ENCODE measurements around the gene LGALS3BP. TPM values are rescaled to one million over a fixed set of nuclear protein-coding genes. Genes with fewer than 3 reads are reported as not detected.

Gene LGALS3BP
- total and polyA plus RNA-seq, 2 of the 13 experiments (the other 11 are each of a cell fraction or from before 2014, with no cell fraction given), result 137 to 332 TPM

DNA sequence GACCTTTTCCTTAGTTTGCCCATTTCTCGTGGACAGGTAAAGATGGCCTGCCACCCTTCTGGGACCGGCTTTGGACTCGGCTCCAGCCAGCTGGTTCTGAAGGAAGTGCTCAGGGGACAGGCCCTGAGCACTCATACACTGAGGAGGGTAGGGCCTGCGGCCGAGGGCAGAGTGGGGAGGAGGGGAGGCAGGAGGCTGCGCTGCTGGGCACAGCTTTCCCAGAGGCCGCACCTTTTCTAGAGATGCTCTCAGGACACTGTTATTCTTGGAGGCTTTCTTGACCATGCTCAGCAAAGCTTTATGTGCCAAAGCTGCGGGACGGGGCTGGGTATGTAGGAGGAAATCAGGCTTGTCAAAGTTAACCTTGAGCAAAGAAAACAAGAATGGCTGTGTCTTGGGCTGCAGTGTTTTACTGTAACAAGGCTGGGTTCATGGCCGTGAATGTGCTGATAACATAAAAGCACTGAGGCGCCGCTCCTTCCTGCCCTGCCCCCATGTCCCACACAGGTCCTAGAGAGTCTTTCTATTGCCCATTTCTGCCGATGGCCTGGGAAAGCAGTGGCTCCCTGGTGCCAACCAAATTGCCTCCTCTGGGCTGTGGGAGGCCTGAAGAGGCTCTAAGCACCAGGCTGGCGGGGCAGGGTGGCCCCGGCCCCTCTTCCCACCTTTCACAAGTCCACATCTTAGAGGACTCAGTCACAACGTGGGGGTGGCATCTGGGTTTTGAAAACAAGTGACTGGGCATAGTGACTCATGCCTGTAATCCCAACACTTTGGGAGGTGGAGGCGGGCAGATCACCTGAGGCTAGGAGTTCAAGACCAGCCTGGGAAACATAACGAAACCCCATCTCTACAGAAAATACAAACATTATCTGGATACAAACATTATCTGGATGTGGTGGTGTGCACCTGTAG lies 32.2 kb downstream of the LGALS3BP start (continued):
- TF ChIP-seq HOXA7 (CRISPR knock-in tag; IDR thresholded peaks at IDR 0.05) (no peak), HNRNPUL1 (IDR thresholded peaks at IDR 0.05; ENCODE audit: low read depth, low read length) (no peak), ZNF337 (CRISPR knock-in tag; IDR thresholded peaks at IDR 0.05; ENCODE audit: borderline replicate concordance, low read depth) (no peak), MEIS1 (CRISPR knock-in tag; IDR thresholded peaks at IDR 0.05; ENCODE audit: borderline replicate concordance) (no peak), KLF12 (CRISPR knock-in tag; IDR thresholded peaks at IDR 0.05; ENCODE audit: borderline replicate concordance) (no peak), BCL6 (CRISPR knock-in tag; IDR thresholded peaks at IDR 0.05) (peak; percentile 91), ZNF460 (CRISPR knock-in tag; IDR thresholded peaks at IDR 0.05; ENCODE audit: borderline replicate concordance) (no peak), ZNF674 (CRISPR knock-in tag; IDR thresholded peaks at IDR 0.05; ENCODE audit: low read depth) (no peak), ZNF354B (CRISPR knock-in tag; IDR thresholded peaks at IDR 0.05) (no peak), PHF8 (CRISPR knock-in tag; IDR thresholded peaks at IDR 0.05) (no peak), JDP2 (CRISPR knock-in tag; IDR thresholded peaks at IDR 0.05; ENCODE audit: borderline replicate concordance) (no peak), NFE2L2 (IDR thresholded peaks at IDR 0.05; ENCODE audit: low read length) (no peak), ZFP82 (CRISPR knock-in tag; IDR thresholded peaks at IDR 0.05; ENCODE audit: borderline replicate concordance) (no peak), ERF (CRISPR knock-in tag; IDR thresholded peaks at IDR 0.05) (no peak; the same call in 1 of the 2 replicates), DPF2 (CRISPR knock-in tag; IDR thresholded peaks at IDR 0.05; ENCODE audit: borderline replicate concordance, low read depth) (no peak), POGZ (CRISPR knock-in tag; IDR thresholded peaks at IDR 0.05) (no peak), NBN (conservative IDR thresholded peaks at IDR 0.05) (no peak)
- TF ChIP-seq, protein P1, sequence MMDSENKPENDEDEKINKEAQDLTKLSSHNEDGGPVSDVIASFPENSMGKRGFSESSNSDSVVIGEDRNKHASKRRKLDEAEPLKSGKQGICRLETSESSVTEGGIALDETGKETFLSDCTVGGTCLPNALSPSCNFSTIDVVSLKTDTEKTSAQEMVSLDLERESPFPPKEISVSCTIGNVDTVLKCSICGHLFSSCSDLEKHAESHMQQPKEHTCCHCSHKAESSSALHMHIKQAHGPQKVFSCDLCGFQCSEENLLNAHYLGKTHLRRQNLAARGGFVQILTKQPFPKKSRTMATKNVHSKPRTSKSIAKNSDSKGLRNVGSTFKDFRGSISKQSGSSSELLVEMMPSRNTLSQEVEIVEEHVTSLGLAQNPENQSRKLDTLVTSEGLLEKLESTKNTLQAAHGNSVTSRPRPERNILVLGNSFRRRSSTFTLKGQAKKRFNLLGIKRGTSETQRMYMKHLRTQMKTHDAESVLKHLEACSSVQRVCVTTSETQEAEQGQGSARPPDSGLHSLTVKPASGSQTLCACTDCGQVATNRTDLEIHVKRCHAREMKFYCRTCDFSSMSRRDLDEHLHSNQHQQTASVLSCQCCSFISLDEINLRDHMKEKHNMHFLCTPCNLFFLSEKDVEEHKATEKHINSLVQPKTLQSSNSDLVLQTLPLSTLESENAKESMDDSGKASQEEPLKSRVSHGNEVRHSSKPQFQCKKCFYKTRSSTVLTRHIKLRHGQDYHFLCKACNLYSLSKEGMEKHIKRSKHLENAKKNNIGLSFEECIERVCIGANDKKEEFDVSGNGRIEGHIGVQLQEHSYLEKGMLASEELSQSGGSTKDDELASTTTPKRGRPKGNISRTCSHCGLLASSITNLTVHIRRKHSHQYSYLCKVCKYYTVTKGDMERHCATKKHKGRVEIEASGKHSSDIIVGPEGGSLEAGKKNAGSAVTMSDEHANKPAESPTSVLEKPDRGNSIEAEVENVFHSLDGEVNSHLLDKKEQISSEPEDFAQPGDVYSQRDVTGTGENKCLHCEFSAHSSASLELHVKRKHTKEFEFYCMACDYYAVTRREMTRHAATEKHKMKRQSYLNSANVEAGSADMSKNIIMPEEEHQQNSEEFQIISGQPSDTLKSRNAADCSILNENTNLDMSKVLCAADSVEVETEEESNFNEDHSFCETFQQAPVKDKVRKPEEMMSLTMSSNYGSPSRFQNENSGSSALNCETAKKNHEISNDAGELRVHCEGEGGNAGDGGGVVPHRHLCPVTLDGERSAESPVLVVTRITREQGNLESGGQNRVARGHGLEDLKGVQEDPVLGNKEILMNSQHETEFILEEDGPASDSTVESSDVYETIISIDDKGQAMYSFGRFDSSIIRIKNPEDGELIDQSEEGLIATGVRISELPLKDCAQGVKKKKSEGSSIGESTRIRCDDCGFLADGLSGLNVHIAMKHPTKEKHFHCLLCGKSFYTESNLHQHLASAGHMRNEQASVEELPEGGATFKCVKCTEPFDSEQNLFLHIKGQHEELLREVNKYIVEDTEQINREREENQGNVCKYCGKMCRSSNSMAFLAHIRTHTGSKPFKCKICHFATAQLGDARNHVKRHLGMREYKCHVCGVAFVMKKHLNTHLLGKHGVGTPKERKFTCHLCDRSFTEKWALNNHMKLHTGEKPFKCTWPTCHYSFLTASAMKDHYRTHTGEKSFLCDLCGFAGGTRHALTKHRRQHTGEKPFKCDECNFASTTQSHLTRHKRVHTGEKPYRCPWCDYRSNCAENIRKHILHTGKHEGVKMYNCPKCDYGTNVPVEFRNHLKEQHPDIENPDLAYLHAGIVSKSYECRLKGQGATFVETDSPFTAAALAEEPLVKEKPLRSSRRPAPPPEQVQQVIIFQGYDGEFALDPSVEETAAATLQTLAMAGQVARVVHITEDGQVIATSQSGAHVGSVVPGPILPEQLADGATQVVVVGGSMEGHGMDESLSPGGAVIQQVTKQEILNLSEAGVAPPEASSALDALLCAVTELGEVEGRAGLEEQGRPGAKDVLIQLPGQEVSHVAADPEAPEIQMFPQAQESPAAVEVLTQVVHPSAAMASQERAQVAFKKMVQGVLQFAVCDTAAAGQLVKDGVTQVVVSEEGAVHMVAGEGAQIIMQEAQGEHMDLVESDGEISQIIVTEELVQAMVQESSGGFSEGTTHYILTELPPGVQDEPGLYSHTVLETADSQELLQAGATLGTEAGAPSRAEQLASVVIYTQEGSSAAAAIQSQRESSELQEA (CRISPR knock-in tag; IDR thresholded peaks at IDR 0.05; ENCODE audit: not compliant biosample characterization), result no peak
- TF ChIP-seq, protein P2, sequence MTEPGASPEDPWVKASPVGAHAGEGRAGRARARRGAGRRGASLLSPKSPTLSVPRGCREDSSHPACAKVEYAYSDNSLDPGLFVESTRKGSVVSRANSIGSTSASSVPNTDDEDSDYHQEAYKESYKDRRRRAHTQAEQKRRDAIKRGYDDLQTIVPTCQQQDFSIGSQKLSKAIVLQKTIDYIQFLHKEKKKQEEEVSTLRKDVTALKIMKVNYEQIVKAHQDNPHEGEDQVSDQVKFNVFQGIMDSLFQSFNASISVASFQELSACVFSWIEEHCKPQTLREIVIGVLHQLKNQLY (CRISPR knock-in tag; IDR thresholded peaks at IDR 0.05), result no peak
- TF ChIP-seq, protein P3, sequence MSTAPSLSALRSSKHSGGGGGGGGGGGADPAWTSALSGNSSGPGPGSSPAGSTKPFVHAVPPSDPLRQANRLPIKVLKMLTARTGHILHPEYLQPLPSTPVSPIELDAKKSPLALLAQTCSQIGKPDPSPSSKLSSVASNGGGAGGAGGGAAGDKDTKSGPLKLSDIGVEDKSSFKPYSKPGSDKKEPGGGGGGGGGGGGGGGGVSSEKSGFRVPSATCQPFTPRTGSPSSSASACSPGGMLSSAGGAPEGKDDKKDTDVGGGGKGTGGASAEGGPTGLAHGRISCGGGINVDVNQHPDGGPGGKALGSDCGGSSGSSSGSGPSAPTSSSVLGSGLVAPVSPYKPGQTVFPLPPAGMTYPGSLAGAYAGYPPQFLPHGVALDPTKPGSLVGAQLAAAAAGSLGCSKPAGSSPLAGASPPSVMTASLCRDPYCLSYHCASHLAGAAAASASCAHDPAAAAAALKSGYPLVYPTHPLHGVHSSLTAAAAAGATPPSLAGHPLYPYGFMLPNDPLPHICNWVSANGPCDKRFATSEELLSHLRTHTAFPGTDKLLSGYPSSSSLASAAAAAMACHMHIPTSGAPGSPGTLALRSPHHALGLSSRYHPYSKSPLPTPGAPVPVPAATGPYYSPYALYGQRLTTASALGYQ (CRISPR knock-in tag; IDR thresholded peaks at IDR 0.05), result peak; percentile 69; the same call in 1 of the 2 replicates

Data from HepG2 (cell line).